Thymus (tissue), 11 donors: ENCODE results near the gene CHD3. TPM values are rescaled to one million over a fixed set of nuclear protein-coding genes. Genes with fewer than 3 reads are reported as not detected.

ENCODE experiments used
- DNase-seq, 9 donors: peaks; one replicate each; pipeline ENCODE4 v3.0.0-alpha.2; 2013; ENCODE audit warnings: low spot score in 9 of 9, low read depth in 6 of 9, missing footprints in 1 of 9
- H3K27ac ChIP-seq, 2 donors: one replicate each; pipeline ENCODE4 v1.5.1; 2013; ENCODE audit warnings: control low read depth in 1 of 2, low read depth in 1 of 2, low read length in 1 of 2, mild to moderate bottlenecking in 1 of 2, moderate library complexity in 1 of 2
- H3K27me3 ChIP-seq, 2 donors: one replicate each; pipeline ENCODE4 v1.5.1; 2013; ENCODE audit warnings: low read length in 1 of 2; ENCODE audit not compliant: control insufficient read depth in 2 of 2, insufficient read depth in 1 of 2
- H3K36me3 ChIP-seq, 2 donors: one replicate each; pipeline ENCODE4 v1.5.1; 2013; ENCODE audit warnings: low read length in 1 of 2, mild to moderate bottlenecking in 1 of 2, moderate library complexity in 1 of 2; ENCODE audit not compliant: control insufficient read depth in 2 of 2, insufficient read depth in 2 of 2
- H3K4me1 ChIP-seq, 2 donors: one replicate each; pipeline ENCODE4 v1.5.1; 2013; ENCODE audit warnings: low read length in 2 of 2; ENCODE audit not compliant: control insufficient read depth in 2 of 2, insufficient read depth in 2 of 2
- H3K4me3 ChIP-seq, 2 donors: one replicate each; pipeline ENCODE4 v1.5.1; 2013; ENCODE audit warnings: low read length in 2 of 2, control low read depth in 1 of 2, mild to moderate bottlenecking in 1 of 2
- H3K9me3 ChIP-seq, 2 donors: one replicate each; pipeline ENCODE4 v1.5.1; 2013; ENCODE audit warnings: low read length in 1 of 2, mild to moderate bottlenecking in 1 of 2; ENCODE audit not compliant: control insufficient read depth in 2 of 2, insufficient read depth in 1 of 2
- WGBS: extraction: QIAGEN DNeasy Blood & Tissue Kit; methylation state at CpG from one replicate; pipeline ENCODE4 v1.1.7; 2013; 5-methylcytosine and 5-hydroxymethylcytosine counted together
- polyA plus RNA-seq: library from polyadenylated mRNA; stranded (reverse); fragments of 200-250 nt; gene quantifications from one replicate; pipeline ENCODE4 v1.2.3, GENCODE V29; 2013
- total RNA-seq: library from RNA; stranded (reverse); fragments of 120-200 nt; gene quantifications from one replicate; pipeline ENCODE4 v1.2.4, GENCODE V29; 2013
- donor health status: healthy.

CHD3 gene
- total and polyA plus RNA-seq, 2 donors: 69.5 to 119 TPM

DNA sequence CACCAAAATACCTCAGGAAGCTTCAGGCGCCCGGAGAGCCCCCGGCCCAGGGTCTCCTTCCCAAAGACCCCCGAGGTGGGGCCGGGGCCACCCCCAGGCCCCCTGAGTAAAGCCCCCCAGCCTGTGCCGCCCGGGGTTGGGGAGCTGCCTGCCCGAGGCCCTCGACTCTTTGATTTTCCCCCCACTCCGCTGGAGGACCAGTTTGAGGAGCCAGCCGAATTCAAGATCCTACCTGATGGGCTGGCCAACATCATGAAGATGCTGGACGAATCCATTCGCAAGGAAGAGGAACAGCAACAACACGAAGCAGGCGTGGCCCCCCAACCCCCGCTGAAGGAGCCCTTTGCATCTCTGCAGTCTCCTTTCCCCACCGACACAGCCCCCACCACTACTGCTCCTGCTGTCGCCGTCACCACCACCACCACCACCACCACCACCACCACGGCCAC, 40.4 kb upstream of the CHD3 start:
- no peak overlapping the region for H3K4me3 ChIP-seq
- no peak overlapping the region for H3K27ac ChIP-seq
- H3K27me3 ChIP-seq: no peaks in the 10 kb centered on the region
- peaks cover 77 to 78% of the 10 kb centered on the region in 2 donors for H3K36me3 ChIP-seq
- peaks cover 16 to 56% of the 10 kb centered on the region in 2 donors for H3K4me1 ChIP-seq
- H3K9me3 ChIP-seq: peaks cover 0 to 22% of the 10 kb centered on the region in 2 donors
- DNase-seq: no peak
- 94% methylated on average over 20 of the region's 20 CpGs for WGBS

DNA sequence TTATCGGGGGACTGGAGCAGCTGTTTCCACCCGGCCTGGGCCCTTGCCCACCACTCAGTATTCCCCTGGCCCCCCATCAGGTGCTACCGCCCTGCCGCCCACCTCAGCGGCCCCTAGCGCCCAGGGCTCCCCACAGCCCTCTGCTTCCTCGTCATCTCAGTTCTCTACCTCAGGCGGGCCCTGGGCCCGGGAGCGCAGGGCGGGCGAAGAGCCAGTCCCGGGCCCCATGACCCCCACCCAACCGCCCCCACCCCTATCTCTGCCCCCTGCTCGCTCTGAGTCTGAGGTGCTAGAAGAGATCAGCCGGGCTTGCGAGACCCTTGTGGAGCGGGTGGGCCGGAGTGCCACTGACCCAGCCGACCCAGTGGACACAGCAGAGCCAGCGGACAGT, 39.9 kb upstream of the CHD3 start:
- no peak for DNase-seq
- WGBS: 98% methylated on average over 21 of the region's 21 CpGs
- Histone ChIP-seq H3K9me3 (peaks cover 0 to 20% of the 10 kb centered on the region in 2 donors), H3K36me3 (peaks cover 82% of the 10 kb centered on the region in 2 donors), H3K27me3 (no peaks in the 10 kb centered on the region), H3K4me1 (peaks cover 16 to 50% of the 10 kb centered on the region in 2 donors), H3K27ac (no peak overlapping the region), H3K4me3 (no peak overlapping the region)

DNA sequence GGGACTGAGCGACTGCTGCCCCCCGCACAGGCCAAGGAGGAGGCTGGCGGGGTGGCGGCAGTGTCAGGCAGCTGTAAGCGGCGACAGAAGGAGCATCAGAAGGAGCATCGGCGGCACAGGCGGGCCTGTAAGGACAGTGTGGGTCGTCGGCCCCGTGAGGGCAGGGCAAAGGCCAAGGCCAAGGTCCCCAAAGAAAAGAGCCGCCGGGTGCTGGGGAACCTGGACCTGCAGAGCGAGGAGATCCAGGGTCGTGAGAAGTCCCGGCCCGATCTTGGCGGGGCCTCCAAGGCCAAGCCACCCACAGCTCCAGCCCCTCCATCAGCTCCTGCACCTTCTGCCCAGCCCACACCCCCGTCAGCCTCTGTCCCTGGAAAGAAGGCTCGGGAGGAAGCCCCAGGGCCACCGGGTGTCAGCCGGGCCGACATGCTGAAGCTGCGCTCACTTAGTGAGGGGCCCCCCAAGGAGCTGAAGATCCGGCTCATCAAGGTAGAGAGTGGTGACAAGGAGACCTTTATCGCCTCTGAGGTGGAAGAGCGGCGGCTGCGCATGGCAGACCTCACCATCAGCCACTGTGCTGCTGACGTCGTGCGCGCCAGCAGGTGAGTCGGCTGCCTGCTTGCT, 39.3 kb upstream of the CHD3 start:
- no peak for DNase-seq
- WGBS: 98% methylated on average over 35 of the region's 35 CpGs
- Histone ChIP-seq H3K4me3 (no peak overlapping the region), H3K27ac (no peak overlapping the region), H3K36me3 (peaks cover 87% of the 10 kb centered on the region in 2 donors), H3K9me3 (peaks cover 0 to 18% of the 10 kb centered on the region in 2 donors), H3K4me1 (peaks cover 16 to 45% of the 10 kb centered on the region in 2 donors), H3K27me3 (no peaks in the 10 kb centered on the region)

GRCh38 chr17:7849751-7850504, 38.7 kb upstream of the CHD3 start:
- H3K36me3 ChIP-seq: peaks cover 92 to 93% of the 10 kb centered on the region in 2 donors
- 97% methylated on average over 12 of the region's 12 CpGs for WGBS
- no peak overlapping the region for H3K4me3 ChIP-seq
- no peaks in the 10 kb centered on the region for H3K27me3 ChIP-seq
- peaks cover 16 to 38% of the 10 kb centered on the region in 2 donors for H3K4me1 ChIP-seq
- DNase-seq: no peak
- peaks cover 0 to 11% of the 10 kb centered on the region in 2 donors for H3K9me3 ChIP-seq
- no peak overlapping the region for H3K27ac ChIP-seq

GRCh38 chr17:7850701-7851437, 37.7 kb upstream of the CHD3 start:
- DNase-seq: no peak
- Histone ChIP-seq H3K9me3 (peaks cover 0 to 8% of the 10 kb centered on the region in 2 donors), H3K27me3 (no peaks in the 10 kb centered on the region), H3K4me1 (peaks cover 15 to 34% of the 10 kb centered on the region in 2 donors), H3K36me3 (peaks cover 93% of the 10 kb centered on the region in 2 donors), H3K4me3 (no peak overlapping the region), H3K27ac (peak overlapping the region; percentile 79 to 93)
- WGBS: 98% methylated on average over 17 of the region's 17 CpGs

DNA sequence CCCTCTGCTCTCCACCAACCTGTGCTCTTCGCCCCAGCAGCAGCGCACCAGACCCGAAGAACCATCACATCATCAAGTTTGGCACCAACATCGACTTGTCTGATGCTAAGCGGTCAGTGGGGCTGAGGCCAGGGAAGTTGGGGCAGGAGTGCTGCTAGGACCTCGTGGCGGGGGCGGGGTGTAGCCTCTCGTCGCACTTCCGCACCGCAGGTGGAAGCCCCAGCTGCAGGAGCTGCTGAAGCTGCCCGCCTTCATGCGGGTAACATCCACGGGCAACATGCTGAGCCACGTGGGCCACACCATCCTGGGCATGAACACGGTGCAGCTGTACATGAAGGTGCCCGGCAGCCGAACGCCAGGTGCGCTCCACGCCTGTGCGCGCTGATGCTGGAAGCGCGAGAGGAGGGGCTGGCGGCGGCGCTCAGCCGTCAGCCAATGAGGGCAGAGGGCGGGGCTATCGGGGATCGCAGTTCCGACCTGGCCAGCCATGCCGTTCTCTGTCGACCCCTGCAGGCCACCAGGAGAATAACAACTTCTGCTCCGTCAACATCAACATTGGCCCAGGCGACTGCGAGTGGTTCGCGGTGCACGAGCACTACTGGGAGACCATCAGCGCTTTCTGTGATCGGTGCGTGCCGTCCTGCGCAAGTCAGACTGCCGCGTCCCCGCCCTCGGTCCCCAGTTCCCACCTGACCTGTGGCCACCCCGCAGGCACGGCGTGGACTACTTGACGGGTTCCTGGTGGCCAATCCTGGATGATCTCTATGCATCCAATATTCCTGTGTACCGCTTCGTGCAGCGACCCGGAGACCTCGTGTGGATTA, 36.9 kb upstream of the CHD3 start:
- Histone ChIP-seq H3K4me1 (peaks cover 21 to 42% of the 10 kb centered on the region in 2 donors), H3K27me3 (no peaks in the 10 kb centered on the region), H3K9me3 (peaks cover 0 to 15% of the 10 kb centered on the region in 2 donors), H3K36me3 (peaks cover 85 to 86% of the 10 kb centered on the region in 2 donors), H3K4me3 (peak overlapping the region in 1 of 2 donors; percentile 21), H3K27ac (peak overlapping the region; percentile 81 to 93)
- peak; percentile 82 to 98 (median 94) for DNase-seq
- WGBS: 24% methylated on average over 60 of the region's 60 CpGs

DNA sequence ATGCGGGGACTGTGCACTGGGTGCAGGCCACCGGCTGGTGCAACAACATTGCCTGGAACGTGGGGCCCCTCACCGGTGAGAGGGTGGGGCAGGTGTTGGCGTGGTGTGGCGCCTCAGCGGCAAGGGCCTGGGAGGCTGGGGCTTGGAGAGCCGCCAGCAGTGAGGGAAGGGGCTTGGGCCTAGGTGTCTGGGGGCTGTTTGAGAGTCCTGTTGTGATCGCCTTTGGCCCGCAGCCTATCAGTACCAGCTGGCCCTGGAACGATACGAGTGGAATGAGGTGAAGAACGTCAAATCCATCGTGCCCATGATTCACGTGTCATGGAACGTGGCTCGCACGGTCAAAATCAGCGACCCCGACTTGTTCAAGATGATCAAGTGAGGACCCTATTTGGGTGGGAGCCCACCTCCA, 36.3 kb upstream of the CHD3 start:
- peak overlapping the region in 1 of 2 donors; percentile 93 for H3K27ac ChIP-seq
- H3K4me1 ChIP-seq: peaks cover 21 to 45% of the 10 kb centered on the region in 2 donors
- peaks cover 0 to 17% of the 10 kb centered on the region in 2 donors for H3K9me3 ChIP-seq
- H3K36me3 ChIP-seq: peaks cover 80% of the 10 kb centered on the region in 2 donors
- WGBS: 91% methylated on average over 20 of the region's 20 CpGs
- H3K27me3 ChIP-seq: no peaks in the 10 kb centered on the region
- no peak overlapping the region for H3K4me3 ChIP-seq
- DNase-seq: no peak

DNA sequence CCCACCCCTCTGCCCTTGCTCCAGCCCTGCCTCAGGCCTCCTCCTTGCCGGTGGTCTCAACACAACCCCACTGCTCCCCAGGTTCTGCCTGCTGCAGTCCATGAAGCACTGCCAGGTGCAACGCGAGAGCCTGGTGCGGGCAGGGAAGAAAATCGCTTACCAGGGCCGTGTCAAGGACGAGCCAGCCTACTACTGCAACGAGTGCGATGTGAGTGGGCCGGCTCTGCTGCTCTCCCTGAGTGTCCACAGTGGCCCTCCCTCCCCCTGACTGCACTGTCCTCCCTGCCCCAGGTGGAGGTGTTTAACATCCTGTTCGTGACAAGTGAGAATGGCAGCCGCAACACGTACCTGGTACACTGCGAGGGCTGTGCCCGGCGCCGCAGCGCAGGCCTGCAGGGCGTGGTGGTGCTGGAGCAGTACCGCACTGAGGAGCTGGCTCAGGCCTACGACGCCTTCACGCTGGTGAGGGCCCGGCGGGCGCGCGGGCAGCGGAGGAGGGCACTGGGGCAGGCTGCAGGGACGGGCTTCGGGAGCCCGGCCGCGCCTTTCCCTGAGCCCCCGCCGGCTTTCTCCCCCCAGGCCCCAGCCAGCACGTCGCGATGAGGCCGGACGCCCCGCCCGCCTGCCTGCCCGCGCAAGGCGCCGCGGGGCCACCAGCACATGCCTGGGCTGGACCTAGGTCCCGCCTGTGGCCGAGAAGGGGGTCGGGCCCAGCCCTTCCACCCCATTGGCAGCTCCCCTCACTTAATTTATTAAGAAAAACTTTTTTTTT, 35.5 kb upstream of the CHD3 start:
- Histone ChIP-seq H3K9me3 (peaks cover 0 to 17% of the 10 kb centered on the region in 2 donors), H3K27me3 (no peaks in the 10 kb centered on the region), H3K36me3 (peaks cover 72 to 73% of the 10 kb centered on the region in 2 donors), H3K4me3 (no peak overlapping the region), H3K4me1 (peaks cover 22 to 47% of the 10 kb centered on the region in 2 donors), H3K27ac (no peak overlapping the region)
- DNase-seq: no peak
- 96% methylated on average over 51 of the region's 51 CpGs for WGBS
